ENCODE data around the gene SF3B6. TPM values are rescaled to one million over a fixed set of nuclear protein-coding genes. Genes with fewer than 3 reads are reported as not detected.
"Not testable (repeated sequence)": the region's sequence is repeated elsewhere in the genome, so short reads cannot be mapped to it uniquely, and the experiment has no call there.

Gene SF3B6
- total RNA-seq, 1 donor from 2014 or later, result 89.5 TPM

DNA sequence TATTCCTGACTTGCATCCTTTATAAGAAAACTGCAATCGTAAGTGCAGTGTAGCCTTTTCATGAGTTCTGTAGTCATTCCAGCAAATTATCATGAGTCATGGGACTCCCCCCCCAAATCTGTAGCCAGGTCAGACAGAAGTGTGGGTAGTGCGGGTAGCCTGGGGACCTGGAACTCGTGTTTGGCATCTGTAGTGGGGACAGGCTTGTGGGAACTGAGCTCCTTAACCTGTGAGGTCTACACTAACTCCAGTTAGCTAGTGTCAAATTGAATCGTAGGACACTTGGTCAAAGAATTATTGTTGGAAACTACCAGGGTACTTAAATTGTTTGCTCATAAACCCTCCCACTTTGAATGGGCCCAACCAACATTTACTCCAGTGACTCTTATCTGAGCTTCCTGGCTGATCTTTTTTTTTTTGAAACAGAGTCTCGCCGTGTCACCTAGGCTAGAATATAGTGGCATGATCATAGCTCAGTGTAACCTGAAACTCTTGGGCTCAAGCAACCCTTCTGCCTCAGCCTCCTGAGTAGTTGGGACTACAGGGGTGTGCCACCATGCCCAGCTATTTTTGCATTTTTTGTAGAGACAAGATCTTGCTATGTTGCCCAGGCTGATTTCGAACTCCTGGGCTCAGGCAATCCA lies 34.7 kb upstream of the SF3B6 start:
- H3K36me3 Mint-ChIP-seq (ENCODE audit: unreplicated experiment), result peaks cover 16% of the 10 kb centered on the region
- peaks cover 11% of the 10 kb centered on the region for H3K4me1 Mint-ChIP-seq (ENCODE audit: unreplicated experiment)
- H3K27ac Mint-ChIP-seq (ENCODE audit: unreplicated experiment), result no peak overlapping the region
- H3K27me3 Mint-ChIP-seq (ENCODE audit: unreplicated experiment), result no peaks in the 10 kb centered on the region
- no peak overlapping the region for H3K4me3 Mint-ChIP-seq (ENCODE audit: unreplicated experiment)
- DNase-seq (ENCODE audit: extremely low spot score, unreplicated experiment), result no peak
- peaks cover 25% of the 10 kb centered on the region for H3K9me3 Mint-ChIP-seq (ENCODE audit: unreplicated experiment)
- TF ChIP-seq, protein P1, sequence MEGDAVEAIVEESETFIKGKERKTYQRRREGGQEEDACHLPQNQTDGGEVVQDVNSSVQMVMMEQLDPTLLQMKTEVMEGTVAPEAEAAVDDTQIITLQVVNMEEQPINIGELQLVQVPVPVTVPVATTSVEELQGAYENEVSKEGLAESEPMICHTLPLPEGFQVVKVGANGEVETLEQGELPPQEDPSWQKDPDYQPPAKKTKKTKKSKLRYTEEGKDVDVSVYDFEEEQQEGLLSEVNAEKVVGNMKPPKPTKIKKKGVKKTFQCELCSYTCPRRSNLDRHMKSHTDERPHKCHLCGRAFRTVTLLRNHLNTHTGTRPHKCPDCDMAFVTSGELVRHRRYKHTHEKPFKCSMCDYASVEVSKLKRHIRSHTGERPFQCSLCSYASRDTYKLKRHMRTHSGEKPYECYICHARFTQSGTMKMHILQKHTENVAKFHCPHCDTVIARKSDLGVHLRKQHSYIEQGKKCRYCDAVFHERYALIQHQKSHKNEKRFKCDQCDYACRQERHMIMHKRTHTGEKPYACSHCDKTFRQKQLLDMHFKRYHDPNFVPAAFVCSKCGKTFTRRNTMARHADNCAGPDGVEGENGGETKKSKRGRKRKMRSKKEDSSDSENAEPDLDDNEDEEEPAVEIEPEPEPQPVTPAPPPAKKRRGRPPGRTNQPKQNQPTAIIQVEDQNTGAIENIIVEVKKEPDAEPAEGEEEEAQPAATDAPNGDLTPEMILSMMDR (IDR thresholded peaks at IDR 0.05), result no peak

DNA sequence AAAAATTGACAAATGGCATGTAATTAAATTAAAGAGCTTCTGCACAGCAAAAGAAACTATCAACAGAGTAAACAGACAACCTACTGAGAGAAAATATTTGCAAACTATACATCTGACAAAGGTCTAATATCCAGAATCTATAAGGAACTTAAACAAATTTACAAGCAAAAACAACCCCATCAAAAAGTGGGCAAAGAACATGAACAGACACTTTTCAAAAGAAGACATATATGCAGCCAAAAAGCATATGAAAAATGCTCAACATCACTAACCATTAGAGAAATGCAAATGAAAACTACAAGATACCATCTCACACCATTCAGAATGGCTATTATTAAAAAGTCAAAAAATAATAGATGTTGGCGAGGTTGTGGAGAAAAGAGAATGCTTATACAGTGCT lies 33.3 kb upstream of the SF3B6 start:
- H3K4me3 Mint-ChIP-seq (ENCODE audit: unreplicated experiment); H3K27me3 Mint-ChIP-seq (ENCODE audit: unreplicated experiment); H3K27ac Mint-ChIP-seq (ENCODE audit: unreplicated experiment); DNase-seq (ENCODE audit: extremely low spot score, unreplicated experiment): not testable (repeated sequence)
- H3K4me1 Mint-ChIP-seq (ENCODE audit: unreplicated experiment), result peaks cover 11% of the 10 kb centered on the region
- peaks cover 15% of the 10 kb centered on the region for H3K36me3 Mint-ChIP-seq (ENCODE audit: unreplicated experiment)
- peaks cover 20% of the 10 kb centered on the region for H3K9me3 Mint-ChIP-seq (ENCODE audit: unreplicated experiment)

DNA sequence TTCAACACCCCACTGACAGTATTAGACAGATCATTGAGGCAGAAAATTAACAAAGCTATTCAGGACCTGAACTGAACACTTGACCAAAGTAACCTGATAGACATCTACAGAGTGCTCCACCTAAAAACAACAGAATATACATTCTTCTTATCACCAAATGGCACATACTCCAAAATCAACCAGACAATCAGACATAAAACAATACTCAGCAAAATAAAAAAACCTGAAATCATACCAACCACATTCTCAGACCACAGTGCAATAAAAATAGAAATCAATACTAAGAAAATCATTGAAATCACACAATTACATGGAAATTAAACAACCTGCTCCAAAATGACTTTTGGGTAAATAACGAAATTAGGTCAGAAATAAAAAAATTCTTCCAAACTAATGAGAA lies 31.2 kb upstream of the SF3B6 start:
- Mint-ChIP-seq H3K27me3 (ENCODE audit: unreplicated experiment) (no peaks in the 10 kb centered on the region), H3K4me1 (ENCODE audit: unreplicated experiment) (peaks cover 11% of the 10 kb centered on the region)

DNA sequence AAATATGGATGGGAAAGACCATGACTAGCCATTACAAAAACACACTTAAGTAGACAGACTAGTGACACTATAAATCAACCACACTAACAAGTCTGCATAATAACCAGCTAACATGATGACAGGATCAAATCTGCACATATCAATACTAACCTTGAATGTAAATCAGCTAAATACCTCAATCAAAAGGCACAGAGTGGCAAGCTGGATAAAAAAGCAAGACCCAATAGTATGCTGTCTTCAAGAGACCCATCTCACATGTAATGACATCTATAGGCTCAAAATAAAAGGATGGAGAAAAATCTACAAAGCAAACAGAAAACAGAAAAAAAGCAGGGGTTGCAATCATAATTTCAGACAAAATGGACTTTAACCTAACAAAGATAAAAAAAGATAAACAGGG lies 30.7 kb upstream of the SF3B6 start:
- peaks cover 11% of the 10 kb centered on the region for H3K4me1 Mint-ChIP-seq (ENCODE audit: unreplicated experiment)
- no peak overlapping the region for H3K4me3 Mint-ChIP-seq (ENCODE audit: unreplicated experiment)
- TF ChIP-seq, protein P1 (IDR thresholded peaks at IDR 0.05), result no peak
- no peak overlapping the region for H3K27ac Mint-ChIP-seq (ENCODE audit: unreplicated experiment)
- no peak for DNase-seq (ENCODE audit: extremely low spot score, unreplicated experiment)
- peaks cover 20% of the 10 kb centered on the region for H3K9me3 Mint-ChIP-seq (ENCODE audit: unreplicated experiment)
- H3K27me3 Mint-ChIP-seq (ENCODE audit: unreplicated experiment), result no peaks in the 10 kb centered on the region
- H3K36me3 Mint-ChIP-seq (ENCODE audit: unreplicated experiment), result peaks cover 9% of the 10 kb centered on the region

More for the DNA sequence above, 31.2 kb upstream of the SF3B6 start:
- Mint-ChIP-seq H3K4me3 (ENCODE audit: unreplicated experiment) (no peak overlapping the region), H3K36me3 (ENCODE audit: unreplicated experiment) (peaks cover 9% of the 10 kb centered on the region), H3K9me3 (ENCODE audit: unreplicated experiment) (peaks cover 20% of the 10 kb centered on the region), H3K27ac (ENCODE audit: unreplicated experiment) (no peak overlapping the region)
- no peak for DNase-seq (ENCODE audit: extremely low spot score, unreplicated experiment)
- TF ChIP-seq, protein P1 (IDR thresholded peaks at IDR 0.05), result no peak

DNA sequence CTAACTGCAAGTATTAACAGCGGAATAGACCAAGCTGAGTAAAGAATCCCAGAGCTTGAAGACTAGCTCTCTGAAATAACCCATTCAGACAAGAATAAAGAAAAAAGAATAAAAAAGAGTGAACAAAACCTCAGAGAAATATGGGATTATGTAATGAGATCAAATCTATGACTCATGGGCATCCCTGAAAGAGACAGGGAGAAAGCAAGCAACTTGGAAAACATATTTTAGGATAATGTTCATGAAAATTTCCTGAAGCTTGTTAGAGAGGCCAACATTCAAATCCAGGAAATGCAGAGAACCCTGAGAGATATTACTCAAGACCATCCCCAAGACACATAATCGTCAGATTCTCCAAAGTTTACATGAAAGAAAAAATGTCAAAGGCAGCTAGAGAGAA lies 29.7 kb upstream of the SF3B6 start:
- H3K4me1 Mint-ChIP-seq (ENCODE audit: unreplicated experiment), result peaks cover 2% of the 10 kb centered on the region
- no peak for DNase-seq (ENCODE audit: extremely low spot score, unreplicated experiment)
- no peaks in the 10 kb centered on the region for H3K27me3 Mint-ChIP-seq (ENCODE audit: unreplicated experiment)
- peaks cover 20% of the 10 kb centered on the region for H3K9me3 Mint-ChIP-seq (ENCODE audit: unreplicated experiment)
- no peak overlapping the region for H3K27ac Mint-ChIP-seq (ENCODE audit: unreplicated experiment)
- TF ChIP-seq, protein P1 (IDR thresholded peaks at IDR 0.05), result no peak
- H3K4me3 Mint-ChIP-seq (ENCODE audit: unreplicated experiment), result no peak overlapping the region
- peaks cover 9% of the 10 kb centered on the region for H3K36me3 Mint-ChIP-seq (ENCODE audit: unreplicated experiment)

Data from osteocyte (in vitro differentiated cells).